Heart right ventricle (tissue), 16 donors: Measurements from ENCODE around the gene AIF1. TPM values are rescaled to one million over a fixed set of nuclear protein-coding genes. Genes with fewer than 3 reads are reported as not detected.

Experiments used
- ATAC-seq, 8 donors: fragments of 200-7000 bp; cut with Tn5 transposase; one replicate each; pipeline ENCODE4 v1.9.1; 2020; ENCODE audit warnings: mild to moderate bottlenecking in 8 of 8, moderate library complexity in 8 of 8, moderate number of reproducible peaks in 1 of 8
- DNase-seq, 2 donors: peaks; one replicate each; pipeline ENCODE4 v3.0.0-alpha.2; 2020
- H3K27ac ChIP-seq, 10 donors: fragments of 200-600 bp; sonication (generic) in 2 of 10; one replicate each; pipeline versions ENCODE4 v1.5.0 to v1.8.0; 2020 to 2022; ENCODE audit warnings: mild to moderate bottlenecking in 3 of 10
- H3K27me3 ChIP-seq, 7 donors: fragments of 200-600 bp; one replicate each; pipeline ENCODE4 v1.8.0; 2021 to 2022; ENCODE audit warnings: mild to moderate bottlenecking in 2 of 7
- H3K36me3 ChIP-seq, 9 donors: fragments of 200-600 bp; sonication (generic) in 1 of 9; one replicate each; pipeline versions ENCODE4 v1.5.0 to v1.8.0; 2020 to 2022; ENCODE audit warnings: mild to moderate bottlenecking in 2 of 9
- H3K4me1 ChIP-seq, 9 donors: fragments of 200-600 bp; sonication (generic) in 1 of 9; one replicate each; pipeline versions ENCODE4 v1.5.0 to v1.8.0; 2020 to 2022; ENCODE audit warnings: mild to moderate bottlenecking in 4 of 9
- H3K4me3 ChIP-seq, 10 donors: fragments of 200-600 bp; sonication (generic) in 2 of 10; one replicate each; pipeline versions ENCODE4 v1.5.0 to v1.8.0; 2020 to 2022; ENCODE audit warnings: mild to moderate bottlenecking in 7 of 10, moderate library complexity in 2 of 10
- H3K9me3 ChIP-seq, 11 donors: fragments of 200-600 bp in 10 of 11; sonication (generic) in 2 of 11; one replicate each; pipeline versions ENCODE4 v1.5.0 to v1.8.0; 2013 to 2022; ENCODE audit warnings: mild to moderate bottlenecking in 2 of 11, control low read depth in 1 of 11, moderate library complexity in 1 of 11
- CTCF ChIP-seq, 9 donors: fragments of 200-600 bp; sonication (generic) in 2 of 9; IDR thresholded peaks; one replicate each; pipeline versions ENCODE4 v1.5.0 to v1.8.0; 2021 to 2022; ENCODE audit warnings: antibody characterized with exemption in 9 of 9, mild to moderate bottlenecking in 5 of 9, moderate library complexity in 1 of 9
- WGBS, 2 donors: extraction: QIAGEN DNeasy Blood & Tissue Kit; methylation state at CpG; one replicate each; pipeline ENCODE4 v1.1.7; 2013; ENCODE audit warnings: inconsistent platforms in 1 of 2; 5-methylcytosine and 5-hydroxymethylcytosine counted together
- intact Hi-C, 10 donors: fragments of 100-400 bp; cut with DNase I; formaldehyde crosslinking; loops; one replicate each; pipeline versions ENCODE4 v1.11.1 to v1.14.2; 2022
- polyA plus RNA-seq, 2 donors: library from polyadenylated mRNA; stranded (reverse); fragments of 200-250 nt; gene quantifications; one replicate each; pipeline ENCODE4 v1.2.3, GENCODE V29; 2013
- total RNA-seq, 10 donors: library from RNA; stranded (reverse); fragmentation: NEBNext Ultra II Directional in 3 of 10; extraction: Animal tissue kit (Norgen Biotek cat#: 25700) in 3 of 10; gene quantifications; one replicate each; pipeline versions ENCODE4 v1.2.1 to v1.2.4, GENCODE V29; 2021 to 2023
- donor health status: Arrhythmogenic right ventricular cardiomyopathy.
- donor health status: ischemic (EF 13 %, LVEDD 7.1; RV severe dilation, severe dysfunction).
- donor health status: healthy with polysubstance abuse.
- donor health status: DM: no; HTN: yes; CAD: no.
- donor health status: DM: no; HTN: no; CAD: no.
- donor health status: ischemic (EF 25% LVEDD 6.9; RV normal size, moderate dysfunction).
- donor health status: ischemic (EF 25% LVEDD 5.7; RV mildly dilated, moderate dysfunction).
- donor health status: healthy.
- donor health status: DM: yes; HTN: yes; CAD: no.
- donor health status: Ischemic cardiomyopathy.
- donor health status: ischemic (EF 35%, LVEDD 5.7; RV mildly dilated, moderate dysfunction).
- donor health status: nonischemic (EF 11% LVEDD 7.7; RV severe dilation, severe dysfunction).
- donor health status: DM: yes; HTN: yes; CAD: no.
- donor health status: PGD.
- donor health status: ischemic (EF 29% LVEDD 5.4; RV normal size, mild dysfunction).
- donor health status: nonischemic (EF 23%, LVEDD 6.1; RV moderate dilation, normal function).

AIF1 gene
- total and polyA plus RNA-seq, 12 donors = 2.8 to 62.1 (median 7.8) TPM

GRCh38 chr6:31592396-31592771 is 22.6 kb upstream of the AIF1 start:
- Histone ChIP-seq H3K4me3 (peak overlapping the region in 1 of 10 donors; percentile 7), H3K27ac (peak overlapping the region in 1 of 10 donors; percentile 44), H3K27me3 (peaks cover 0 to 5% (median 0%) of the 10 kb centered on the region in 7 donors), H3K9me3 (no peaks in the 10 kb centered on the region), H3K4me1 (peaks cover 0 to 22% (median 3%) of the 10 kb centered on the region in 9 donors), H3K36me3 (peaks cover 0 to 8% (median 0%) of the 10 kb centered on the region in 9 donors)
- ATAC-seq (no peak), DNase-seq (no peak)
- intact Hi-C loops = no loop called here
- no peak for TF ChIP-seq CTCF (IDR thresholded peaks at IDR 0.05)
- 90 to 92% methylated on average over 7 of the region's 7 CpGs for WGBS, 2 donors

GRCh38 chr6:31597006-31597405 is 18.0 kb upstream of the AIF1 start:
- Histone ChIP-seq H3K9me3 (no peaks in the 10 kb centered on the region), H3K36me3 (no peaks in the 10 kb centered on the region), H3K27me3 (no peaks in the 10 kb centered on the region), H3K4me1 (peaks cover 0 to 10% (median 0%) of the 10 kb centered on the region in 9 donors), H3K4me3 (no peak overlapping the region), H3K27ac (no peak overlapping the region)
- ATAC-seq (peak in 6 of 8 donors; percentile 43 to 71 (median 60)), DNase-seq (no peak)
- peak in 7 of 9 donors; percentile 26 to 53 (median 46) for TF ChIP-seq CTCF (IDR thresholded peaks at IDR 0.05)
- WGBS, 2 donors = 24 to 31% methylated on average over 2 of the region's 2 CpGs
- intact Hi-C loops = loop anchor here in 6 of 10 donors (2.0 to 5.0 kb wide), 4 partner anchors 16 to 105 kb away; partner anchors contain the start of genes ATP6V1G2 (in 2 of the 6), MICB (in 2 of the 6) and NFKBIL1 (in 2 of the 6)

- no peak overlapping the region for H3K4me3 ChIP-seq
- DNase-seq (no peak), ATAC-seq (no peak)
- no peaks in the 10 kb centered on the region for H3K9me3 ChIP-seq
- TF ChIP-seq CTCF (IDR thresholded peaks at IDR 0.05) = no peak
- intact Hi-C loops = no loop called here
- H3K36me3 ChIP-seq = no peaks in the 10 kb centered on the region
- H3K4me1 ChIP-seq = no peaks in the 10 kb centered on the region
- WGBS, 2 donors = 88 to 93% methylated on average over 1 of the region's 1 CpG
- no peaks in the 10 kb centered on the region for H3K27me3 ChIP-seq
- no peak overlapping the region for H3K27ac ChIP-seq
Measured at GRCh38 chr6:31607317-31607716, 7.7 kb upstream of the AIF1 start.

GRCh38 chr6:31609519-31610406 is 5.3 kb upstream of the AIF1 start:
- no peak overlapping the region for H3K4me3 ChIP-seq
- 72 to 76% methylated on average over 8 of the region's 8 CpGs for WGBS, 2 donors
- no peaks in the 10 kb centered on the region for H3K27me3 ChIP-seq
- no peak for ATAC-seq
- H3K9me3 ChIP-seq = no peaks in the 10 kb centered on the region
- no peaks in the 10 kb centered on the region for H3K36me3 ChIP-seq
- no peak for TF ChIP-seq CTCF (IDR thresholded peaks at IDR 0.05)
- DNase-seq = no peak
- intact Hi-C loops = no loop called here
- peaks cover 0 to 7% (median 0%) of the 10 kb centered on the region in 9 donors for H3K4me1 ChIP-seq
- no peak overlapping the region for H3K27ac ChIP-seq
